Cardiac muscle cell (in vitro differentiated cells and primary cell): ENCODE data around the gene STK10. TPM values are rescaled to one million over a fixed set of nuclear protein-coding genes. Genes with fewer than 3 reads are reported as not detected.
A peak's percentile ranks its signal among the peaks of the same experiment; 100 is the strongest.

ENCODE experiments used
- DNase-seq, 2 donors: peaks; one replicate each; pipeline versions ENCODE4 v3.0.0 to v3.0.0-alpha.2; 2010 to 2017; ENCODE audit warnings: low read depth in 1 of 2, low spot score in 1 of 2
- H3K27ac ChIP-seq: fragments of 200-600 bp; sonication (generic); 2 replicates; pipeline ENCODE4 v1.5.1; 2016
- H3K27me3 ChIP-seq: fragments of 200-600 bp; sonication (generic); 2 replicates; pipeline ENCODE4 v1.6.0; 2016; ENCODE audit warnings: control low read depth
- H3K36me3 ChIP-seq: fragments of 200-600 bp; sonication (generic); 2 replicates; pipeline ENCODE4 v1.5.1; 2016; ENCODE audit warnings: control low read depth
- H3K4me1 ChIP-seq: fragments of 200-600 bp; sonication (generic); 2 replicates; pipeline ENCODE4 v1.8.1; 2017; ENCODE audit warnings: low read depth, mild to moderate bottlenecking, mixed run types
- H3K4me3 ChIP-seq: fragments of 200-600 bp; sonication (generic); 2 replicates; pipeline ENCODE4 v1.5.1; 2016; ENCODE audit warnings: mild to moderate bottlenecking
- H3K9me3 ChIP-seq: fragments of 200-600 bp; sonication (generic); 2 replicates; pipeline ENCODE4 v1.5.1; 2017; ENCODE audit warnings: low read depth, mild to moderate bottlenecking, control low read depth
- CTCF ChIP-seq: IDR thresholded peaks from 2 replicates; pipeline ENCODE4 v1.5.1; 2012; ENCODE audit warnings: low read depth, mild to moderate bottlenecking, low read length
- polyA plus RNA-seq: library from polyadenylated mRNA; unstranded; fragments of >200 nt; fragmentation: Nextera tagmentation; extraction: Ambion mirVana; gene quantifications from 2 replicates; pipeline ENCODE4 v1.2.1, GENCODE V29; 2016
- total RNA-seq: library from RNA; depleted of rRNA; stranded (reverse); fragments of >200 nt; gene quantifications from 2 replicates; pipeline ENCODE4 v1.2.3, GENCODE V29; 2016

Gene STK10
- total and polyA plus RNA-seq, 2 experiments from 2014 or later = 10.8 to 16.4 TPM

DNA sequence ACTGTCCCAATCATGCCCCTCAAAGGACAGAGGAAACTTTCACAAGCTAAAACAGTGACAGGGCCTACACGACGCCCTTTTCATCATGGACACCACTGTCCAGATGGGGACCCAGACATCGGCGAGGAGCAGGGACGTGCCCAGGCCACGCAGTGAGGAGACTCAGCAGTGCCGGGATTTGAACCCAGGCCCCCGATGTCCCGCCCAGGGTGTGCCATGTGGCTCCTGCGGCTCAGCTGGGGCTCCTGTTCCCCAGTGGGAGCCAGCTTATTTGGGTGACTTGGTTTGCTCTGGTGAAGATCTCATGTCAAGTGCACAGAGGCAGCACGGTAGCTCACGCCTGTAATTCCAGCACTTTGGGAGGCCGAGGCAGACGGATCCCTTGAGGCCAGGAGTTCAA is 82.2 kb downstream of the STK10 start:
- no peak for DNase-seq
- Histone ChIP-seq H3K4me3 (no peak overlapping the region), H3K36me3 (no peaks in the 10 kb centered on the region), H3K9me3 (no peaks in the 10 kb centered on the region), H3K27me3 (no peaks in the 10 kb centered on the region), H3K4me1 (peaks cover 2% of the 10 kb centered on the region), H3K27ac (no peak overlapping the region)
- no peak for TF ChIP-seq CTCF

DNA sequence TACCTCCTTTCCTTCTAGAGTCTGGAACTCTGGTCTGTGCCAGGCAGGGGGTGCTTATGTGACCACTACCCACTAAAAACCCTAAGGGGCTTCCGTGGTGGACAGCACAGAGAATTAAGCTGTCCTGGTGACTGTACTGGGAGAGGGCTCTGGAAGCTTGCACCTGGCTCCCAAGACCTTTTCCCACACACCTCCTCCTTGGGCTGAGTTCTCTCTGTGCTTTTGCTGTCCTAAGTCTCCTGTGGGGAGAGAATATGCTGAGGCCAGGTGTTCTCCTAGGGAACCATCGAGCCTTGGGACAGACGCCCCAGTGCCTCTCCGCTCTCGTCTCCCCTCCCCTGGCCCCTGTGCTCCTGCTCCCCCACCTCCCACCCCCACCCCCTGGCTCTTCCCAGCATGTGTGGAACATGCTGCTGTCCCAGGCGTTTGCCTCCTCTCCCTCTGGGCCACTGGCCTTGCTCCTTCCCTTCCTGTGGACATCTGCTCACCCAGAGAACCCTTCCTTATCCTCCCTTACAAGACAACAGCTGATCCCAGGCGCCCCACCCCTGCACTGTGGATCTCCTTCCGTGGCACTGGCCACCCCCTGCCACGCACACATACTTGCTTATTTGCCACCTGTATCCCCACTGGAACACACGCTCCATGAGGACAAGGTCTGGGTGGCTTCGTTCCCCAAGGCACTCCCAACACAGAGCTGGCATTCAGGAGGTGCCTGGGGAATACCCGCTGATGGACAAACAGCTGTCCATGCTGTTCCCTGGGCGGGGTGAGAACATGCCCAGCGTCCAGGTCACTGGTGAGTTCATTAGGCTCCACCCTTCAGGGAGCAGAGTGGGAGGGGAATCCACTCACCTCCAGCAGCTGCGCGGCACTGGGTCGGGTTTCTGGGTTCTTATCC is 83.0 kb downstream of the STK10 start:
- Histone ChIP-seq H3K27ac (no peak overlapping the region), H3K36me3 (no peaks in the 10 kb centered on the region), H3K9me3 (no peaks in the 10 kb centered on the region), H3K4me1 (no peaks in the 10 kb centered on the region), H3K4me3 (no peak overlapping the region), H3K27me3 (no peaks in the 10 kb centered on the region)
- DNase-seq = no peak
- TF ChIP-seq CTCF = no peak

GRCh38 chr5:172104021-172104420 is 84.0 kb downstream of the STK10 start:
- Histone ChIP-seq H3K9me3 (no peaks in the 10 kb centered on the region), H3K4me1 (no peaks in the 10 kb centered on the region), H3K27me3 (no peaks in the 10 kb centered on the region), H3K27ac (no peak overlapping the region), H3K4me3 (no peak overlapping the region), H3K36me3 (no peaks in the 10 kb centered on the region)
- no peak for TF ChIP-seq CTCF
- DNase-seq = no peak

- H3K4me3 ChIP-seq = no peak overlapping the region
- no peaks in the 10 kb centered on the region for H3K36me3 ChIP-seq
- no peak for TF ChIP-seq CTCF
- peak; percentile 28 to 99 for DNase-seq
- no peaks in the 10 kb centered on the region for H3K4me1 ChIP-seq
- H3K9me3 ChIP-seq = no peaks in the 10 kb centered on the region
- H3K27me3 ChIP-seq = no peaks in the 10 kb centered on the region
- no peak overlapping the region for H3K27ac ChIP-seq
Measured at GRCh38 chr5:172102913-172103626, 85.0 kb downstream of the STK10 start.

DNA sequence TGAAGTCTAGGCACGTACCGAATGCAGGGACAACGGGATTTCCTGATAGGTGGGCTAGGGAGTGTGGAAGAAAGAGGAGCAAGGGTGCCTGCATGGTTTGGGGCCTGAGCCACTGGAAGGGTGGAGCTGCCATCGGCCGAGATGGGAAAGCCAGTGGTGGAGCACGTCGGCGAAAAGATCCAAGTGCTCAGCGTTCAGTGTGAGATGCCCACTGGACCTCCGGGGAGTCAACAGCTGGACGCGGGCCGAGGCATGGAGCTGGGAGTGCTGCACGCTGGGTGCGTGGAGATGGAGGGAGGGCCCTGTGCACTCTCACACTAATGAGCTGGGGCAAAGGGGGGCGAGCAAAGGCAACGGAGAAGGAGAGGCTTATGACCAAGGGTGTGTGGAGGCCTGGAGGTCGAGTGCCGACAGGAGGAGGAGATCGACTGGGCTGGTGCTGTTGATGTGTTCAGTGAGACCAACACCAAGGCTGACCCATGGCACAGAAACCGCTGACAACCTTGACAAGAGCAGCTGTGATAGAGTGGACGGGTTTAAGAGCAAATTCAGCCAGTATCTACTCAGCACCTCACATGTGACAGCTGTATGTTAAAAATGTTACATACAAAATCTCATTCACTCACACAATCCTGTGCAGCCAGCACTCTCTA is 85.7 kb downstream of the STK10 start:
- H3K4me3 ChIP-seq = no peak overlapping the region
- H3K9me3 ChIP-seq = no peaks in the 10 kb centered on the region
- H3K36me3 ChIP-seq = no peaks in the 10 kb centered on the region
- no peak for TF ChIP-seq CTCF
- DNase-seq = peak; percentile 19 to 90
- no peaks in the 10 kb centered on the region for H3K27me3 ChIP-seq
- H3K27ac ChIP-seq = no peak overlapping the region
- H3K4me1 ChIP-seq = no peaks in the 10 kb centered on the region
